A673 (cell line): ENCODE results near the gene ERFE. TPM values are rescaled to one million over a fixed set of nuclear protein-coding genes. Genes with fewer than 3 reads are reported as not detected.

Experiments
- BruUV-seq: library from RNA; stranded (reverse); fragments of 400-500 nt; replicated peaks from 2 replicates; lab custom pipeline; 2021; lab: Mats Ljungman, UMichigan
- CTCF ChIA-PET: fragments of 300-600 bp; sonication (Branson Sonifier 250); formaldehyde crosslinking; loops from one replicate; lab custom pipeline; 2022; ENCODE audit warnings: antibody characterized with exemption; lab: Charles Lee
- POLR2A ChIA-PET: fragments of 300-600 bp; sonication (Branson Sonifier 250); formaldehyde crosslinking; loops from one replicate; lab custom pipeline; 2022; ENCODE audit warnings: antibody characterized with exemption; ENCODE audit not compliant: low non-redundant PET; lab: Charles Lee
- DNase-seq: peaks from one replicate; pipeline ENCODE4 v3.0.0-alpha.2; 2015; ENCODE audit warnings: low spot score
- H3K27ac ChIP-seq: fragments of 200-600 bp; sonication (generic); 2 replicates; pipeline ENCODE4 v1.5.1; 2016; ENCODE audit warnings: mixed run types, low read depth, mild to moderate bottlenecking, mixed read lengths, antibody characterized with exemption, low read length; ENCODE audit not compliant: poor library complexity, severe bottlenecking
- H3K27me3 ChIP-seq: fragments of 200-600 bp; sonication (generic); replicated peaks from 2 replicates; pipeline ENCODE4 v1.6.1; 2017; ENCODE audit warnings: mixed run types, low read depth, mild to moderate bottlenecking, mixed read lengths, antibody characterized with exemption, low read length; ENCODE audit not compliant: insufficient read depth, poor library complexity
- H3K36me3 ChIP-seq: fragments of 200-600 bp; sonication (generic); 2 replicates; pipeline ENCODE4 v1.6.1; 2016; ENCODE audit warnings: mixed run types, mild to moderate bottlenecking, mixed read lengths, antibody characterized with exemption, low read length; ENCODE audit not compliant: insufficient read depth, poor library complexity, severe bottlenecking
- H3K4me1 ChIP-seq: fragments of 200-600 bp; sonication (generic); 2 replicates; pipeline ENCODE4 v1.6.1; 2017; ENCODE audit warnings: mixed run types, mild to moderate bottlenecking, mixed read lengths, antibody characterized with exemption, low read length; ENCODE audit not compliant: insufficient read depth, poor library complexity, severe bottlenecking
- H3K4me3 ChIP-seq: fragments of 200-600 bp; sonication (generic); 2 replicates; pipeline ENCODE4 v1.5.1; 2016; ENCODE audit warnings: low read depth, mixed run types, mild to moderate bottlenecking, mixed read lengths, low read length; ENCODE audit not compliant: poor library complexity, severe bottlenecking
- H3K9me3 ChIP-seq: fragments of 200-600 bp; sonication (generic); 2 replicates; pipeline ENCODE4 v1.6.1; 2016; ENCODE audit warnings: mixed run types, low read depth, mild to moderate bottlenecking, mixed read lengths, antibody characterized with exemption, low read length; ENCODE audit not compliant: poor library complexity, severe bottlenecking
- EZH2 ChIP-seq: fragments of 200-600 bp; sonication (generic); IDR thresholded peaks from 2 replicates; pipeline ENCODE4 v1.6.1; 2017; ENCODE audit warnings: borderline replicate concordance, low read depth, mild to moderate bottlenecking, mixed read lengths, antibody characterized with exemption, low read length; ENCODE audit not compliant: poor library complexity, severe bottlenecking
- intact Hi-C: fragments of 100-400 bp; cut with micrococcal nuclease; formaldehyde crosslinking; loops from one replicate; pipeline ENCODE4 v1.10.0; 2022; ENCODE audit not compliant: unreplicated experiment
- total RNA-seq: library from RNA; stranded (reverse); gene quantifications from 2 replicates; pipeline ENCODE4 v1.2.3, GENCODE V29; 2021
- TF ChIP-seq, protein P1 (sequence below): fragments of 300-800, 200-600 bp; sonication (generic); conservative IDR thresholded peaks from 2 replicates; pipeline ENCODE4 v1.5.1; 2017; ENCODE audit warnings: low read depth, mild to moderate bottlenecking, antibody characterized with exemption, low read length, moderate library complexity, mixed read lengths

The ERFE gene
- total RNA-seq, 1 experiment from 2014 or later: 6.1 TPM

DNA sequence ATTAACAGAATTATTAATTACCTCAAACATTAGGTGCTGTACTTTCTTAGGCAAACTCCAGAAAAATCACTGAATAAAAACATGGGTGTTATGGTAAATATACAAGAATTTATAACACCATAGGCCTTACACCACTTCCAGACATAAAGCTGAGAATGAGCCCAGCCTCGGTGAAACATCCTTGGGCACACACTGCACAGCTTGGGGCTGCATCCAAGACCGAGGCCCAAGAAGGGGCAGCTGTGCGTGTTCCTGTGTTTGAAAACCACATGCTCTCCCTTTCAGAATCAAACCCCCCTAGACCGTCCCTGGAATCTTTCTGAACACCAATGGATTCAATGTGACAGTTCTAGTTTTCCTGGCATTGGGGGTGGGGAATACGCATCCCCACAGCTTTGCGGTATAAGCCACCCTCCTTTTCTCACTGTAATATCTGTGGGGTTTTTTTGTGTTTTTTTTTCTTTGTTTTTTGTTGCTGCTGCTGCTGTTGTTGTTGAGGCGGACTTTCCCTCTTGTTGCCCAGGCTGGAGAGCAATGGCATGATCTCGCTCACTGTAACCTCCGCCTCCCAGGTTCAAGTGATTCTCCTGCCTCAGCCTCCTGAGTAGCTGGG is 12.9 kb downstream of the ERFE start:
- CTCF ChIA-PET: interaction anchor here (0.7 kb wide), 1 partner anchor 313 kb away, joined by 4 read pairs; no protein-coding TSS in a partner anchor
- intact Hi-C loops: no loop called here
- Histone ChIP-seq H3K36me3 (peaks cover 46% of the 10 kb centered on the region), H3K4me3 (no peak overlapping the region), H3K9me3 (no peaks in the 10 kb centered on the region), H3K4me1 (peaks cover 16% of the 10 kb centered on the region), H3K27ac (no peak overlapping the region), H3K27me3 (no peaks in the 10 kb centered on the region)
- TF ChIP-seq, protein P1, sequence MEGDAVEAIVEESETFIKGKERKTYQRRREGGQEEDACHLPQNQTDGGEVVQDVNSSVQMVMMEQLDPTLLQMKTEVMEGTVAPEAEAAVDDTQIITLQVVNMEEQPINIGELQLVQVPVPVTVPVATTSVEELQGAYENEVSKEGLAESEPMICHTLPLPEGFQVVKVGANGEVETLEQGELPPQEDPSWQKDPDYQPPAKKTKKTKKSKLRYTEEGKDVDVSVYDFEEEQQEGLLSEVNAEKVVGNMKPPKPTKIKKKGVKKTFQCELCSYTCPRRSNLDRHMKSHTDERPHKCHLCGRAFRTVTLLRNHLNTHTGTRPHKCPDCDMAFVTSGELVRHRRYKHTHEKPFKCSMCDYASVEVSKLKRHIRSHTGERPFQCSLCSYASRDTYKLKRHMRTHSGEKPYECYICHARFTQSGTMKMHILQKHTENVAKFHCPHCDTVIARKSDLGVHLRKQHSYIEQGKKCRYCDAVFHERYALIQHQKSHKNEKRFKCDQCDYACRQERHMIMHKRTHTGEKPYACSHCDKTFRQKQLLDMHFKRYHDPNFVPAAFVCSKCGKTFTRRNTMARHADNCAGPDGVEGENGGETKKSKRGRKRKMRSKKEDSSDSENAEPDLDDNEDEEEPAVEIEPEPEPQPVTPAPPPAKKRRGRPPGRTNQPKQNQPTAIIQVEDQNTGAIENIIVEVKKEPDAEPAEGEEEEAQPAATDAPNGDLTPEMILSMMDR: no peak
- TF ChIP-seq EZH2: no peak
- no TSS peak for BruUV-seq
- no peak for DNase-seq
- POLR2A ChIA-PET: no interaction called here

DNA sequence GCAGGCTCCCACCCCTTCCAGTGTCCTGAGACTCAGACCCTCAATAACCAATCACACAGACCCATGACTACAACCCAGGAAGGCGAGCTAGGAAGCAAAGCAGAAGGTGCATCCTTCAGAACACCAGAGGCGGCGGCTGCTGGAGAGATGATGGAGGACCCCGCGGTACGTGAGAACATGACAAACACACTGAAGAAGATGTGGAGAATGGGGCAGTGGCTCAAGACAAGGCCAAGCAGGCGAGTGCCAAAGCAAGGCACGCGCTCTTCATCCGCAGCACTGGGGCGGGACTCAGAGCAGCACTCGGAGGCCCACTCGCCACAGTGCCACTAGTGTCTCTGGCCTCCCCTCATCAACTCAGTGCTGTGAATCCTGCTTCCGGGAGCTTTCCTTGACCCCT is 13.7 kb downstream of the ERFE start:
- Histone ChIP-seq H3K4me1 (peaks cover 16% of the 10 kb centered on the region), H3K27me3 (no peaks in the 10 kb centered on the region), H3K4me3 (no peak overlapping the region), H3K27ac (no peak overlapping the region), H3K9me3 (no peaks in the 10 kb centered on the region), H3K36me3 (peaks cover 53% of the 10 kb centered on the region)
- CTCF ChIA-PET: no interaction called here
- POLR2A ChIA-PET: no interaction called here
- intact Hi-C loops: no loop called here
- no peak for TF ChIP-seq EZH2
- TF ChIP-seq, protein P1: no peak
- no peak for DNase-seq
- BruUV-seq: no TSS peak

DNA sequence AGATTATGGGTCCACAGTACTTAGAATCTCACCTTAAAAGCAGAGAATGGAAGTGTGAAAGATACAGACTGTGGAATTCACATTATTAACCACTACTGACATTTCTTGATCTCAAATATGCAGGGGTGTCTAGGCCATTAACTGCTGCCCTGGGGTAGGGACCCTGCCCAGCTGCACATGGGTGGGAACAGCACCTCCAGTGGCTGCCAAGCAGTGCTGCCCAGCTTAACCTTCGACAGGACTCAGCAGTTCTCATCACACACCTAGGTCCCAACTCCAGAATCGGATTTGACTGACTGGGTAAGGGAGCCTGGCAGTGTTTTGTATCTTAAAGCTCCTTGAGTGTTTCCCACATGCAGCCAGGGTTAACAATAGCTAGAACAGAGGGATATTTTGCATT is 14.9 kb downstream of the ERFE start:
- no peaks in the 10 kb centered on the region for H3K9me3 ChIP-seq
- POLR2A ChIA-PET: no interaction called here
- no peak overlapping the region for H3K27ac ChIP-seq
- H3K4me1 ChIP-seq: peaks cover 16% of the 10 kb centered on the region
- BruUV-seq: no TSS peak
- peaks cover 66% of the 10 kb centered on the region for H3K36me3 ChIP-seq
- CTCF ChIA-PET: no interaction called here
- DNase-seq: no peak
- intact Hi-C loops: no loop called here
- H3K4me3 ChIP-seq: no peak overlapping the region
- no peaks in the 10 kb centered on the region for H3K27me3 ChIP-seq
- TF ChIP-seq, protein P1: peak; percentile 43; the same call in 1 of the 2 replicates
- no peak for TF ChIP-seq EZH2
